Transverse colon (tissue), 4 donors: ENCODE results near the gene FHAD1.

Experiments
- EP300 ChIP-seq: sonication (generic); formaldehyde crosslinking; IDR thresholded peaks from one replicate; pipeline ENCODE4 v1.6.1; 2017; ENCODE audit warnings: antibody characterized with exemption, low read depth
- POLR2A ChIP-seq: fragments of 450-650 bp; IDR thresholded peaks from one replicate; pipeline ENCODE4 v1.6.1; 2016; ENCODE audit warnings: antibody characterized with exemption, mild to moderate bottlenecking, moderate library complexity
- POLR2AphosphoS5 ChIP-seq, 3 donors: sonication (generic); formaldehyde crosslinking; IDR thresholded peaks; one replicate each; pipeline ENCODE4 v1.6.1; 2016; ENCODE audit warnings: antibody characterized with exemption in 3 of 3
- TF ChIP-seq, protein P1 (sequence below), 5 experiments: fragments of 200-600 bp in 3 of 5; fragments of 450-650 bp in 2 of 5; sonication (generic) in 3 of 5; IDR thresholded peaks; 1 replicate in 2 of 5; 2 replicates in 3 of 5; pipeline ENCODE4 v1.5.1; 2016 to 2017; ENCODE audit warnings: antibody characterized with exemption in 5 of 5, inconsistent platforms in 3 of 5, mild to moderate bottlenecking in 2 of 5, moderate library complexity in 1 of 5

DNA sequence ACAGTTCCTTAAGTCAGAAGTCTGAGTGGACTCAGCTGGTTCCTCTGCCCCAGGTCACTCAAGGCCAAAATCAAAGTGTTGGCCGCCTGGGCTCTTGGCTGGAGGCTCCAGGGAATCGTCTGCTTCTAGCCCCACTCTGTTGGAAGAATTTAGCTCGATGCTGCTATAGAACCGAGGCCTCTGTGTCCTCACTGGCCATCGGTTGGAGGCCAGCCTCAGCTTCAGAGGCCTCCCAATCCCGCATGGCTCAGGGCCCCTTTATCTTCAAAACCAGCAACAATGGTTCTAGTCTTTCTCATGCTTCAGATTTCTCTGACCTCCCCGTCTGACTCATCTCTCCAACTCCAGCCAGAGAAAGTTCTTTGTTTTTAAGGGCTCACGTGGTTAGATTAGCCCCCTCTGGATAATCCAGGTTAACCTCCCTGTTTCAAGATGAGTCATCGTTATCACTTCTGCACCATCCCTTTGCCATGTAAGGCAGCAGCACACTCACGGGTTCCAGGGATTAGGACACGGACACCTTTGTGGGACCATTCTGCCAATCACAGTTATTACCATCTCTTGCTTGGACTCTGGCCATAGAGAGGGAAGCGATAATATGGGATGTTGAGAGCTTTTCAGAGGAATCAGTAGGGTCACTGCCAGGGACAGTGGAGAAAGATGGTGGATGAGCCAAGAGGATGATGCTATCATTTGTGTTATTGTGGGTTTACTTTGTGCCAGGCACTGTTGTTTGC, 13.6 kb downstream of the FHAD1 start:
- TF ChIP-seq POLR2AphosphoS5 (IDR thresholded peaks at IDR 0.05): no peak
- TF ChIP-seq, protein P1, sequence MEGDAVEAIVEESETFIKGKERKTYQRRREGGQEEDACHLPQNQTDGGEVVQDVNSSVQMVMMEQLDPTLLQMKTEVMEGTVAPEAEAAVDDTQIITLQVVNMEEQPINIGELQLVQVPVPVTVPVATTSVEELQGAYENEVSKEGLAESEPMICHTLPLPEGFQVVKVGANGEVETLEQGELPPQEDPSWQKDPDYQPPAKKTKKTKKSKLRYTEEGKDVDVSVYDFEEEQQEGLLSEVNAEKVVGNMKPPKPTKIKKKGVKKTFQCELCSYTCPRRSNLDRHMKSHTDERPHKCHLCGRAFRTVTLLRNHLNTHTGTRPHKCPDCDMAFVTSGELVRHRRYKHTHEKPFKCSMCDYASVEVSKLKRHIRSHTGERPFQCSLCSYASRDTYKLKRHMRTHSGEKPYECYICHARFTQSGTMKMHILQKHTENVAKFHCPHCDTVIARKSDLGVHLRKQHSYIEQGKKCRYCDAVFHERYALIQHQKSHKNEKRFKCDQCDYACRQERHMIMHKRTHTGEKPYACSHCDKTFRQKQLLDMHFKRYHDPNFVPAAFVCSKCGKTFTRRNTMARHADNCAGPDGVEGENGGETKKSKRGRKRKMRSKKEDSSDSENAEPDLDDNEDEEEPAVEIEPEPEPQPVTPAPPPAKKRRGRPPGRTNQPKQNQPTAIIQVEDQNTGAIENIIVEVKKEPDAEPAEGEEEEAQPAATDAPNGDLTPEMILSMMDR (IDR thresholded peaks at IDR 0.05): no peak
- TF ChIP-seq POLR2A: no peak
- TF ChIP-seq EP300: no peak
